Measurements from ENCODE around the gene PLCB1. TPM values are rescaled to one million over a fixed set of nuclear protein-coding genes. Genes with fewer than 3 reads are reported as not detected.

PLCB1 gene
- total and polyA plus RNA-seq, 7 experiments from 2014 or later, result 0.56 to 17.6 (median 2.3) TPM

DNA sequence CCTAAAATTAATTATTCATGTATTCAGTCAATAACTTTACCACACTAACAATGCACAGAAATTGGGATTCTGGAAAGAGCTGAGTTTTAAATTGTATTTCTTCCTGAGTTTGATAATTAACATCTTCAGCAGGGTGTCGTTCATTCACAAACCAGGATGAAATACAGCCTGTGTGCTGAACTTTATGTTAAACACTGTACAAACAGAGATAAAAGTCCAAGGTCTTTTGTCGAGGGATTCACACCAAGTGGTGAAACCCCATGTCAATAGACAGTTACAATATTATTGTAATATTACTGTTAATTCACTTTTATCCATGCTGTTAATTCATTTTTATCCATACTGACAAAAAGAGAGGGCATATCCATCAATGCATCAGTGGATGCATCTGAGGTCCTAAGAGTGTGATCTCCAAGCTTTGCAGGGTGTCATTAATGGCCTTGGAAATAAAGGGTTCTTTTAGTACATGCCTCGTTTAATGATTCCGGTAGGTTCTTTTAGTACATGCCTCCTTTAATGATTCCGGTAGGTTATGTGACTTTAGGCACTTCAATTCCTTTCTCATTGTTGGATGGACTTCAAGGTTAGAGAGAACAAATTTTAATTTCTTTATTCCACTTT is 234.3 kb downstream of the PLCB1 start:
- peaks cover 3 to 15% (median 5%) of the 10 kb centered on the region in 5 donors for H3K27me3 Mint-ChIP-seq
- H3K4me1 ChIP-seq (ENCODE audit: control insufficient read depth in 2 of 2, insufficient read depth in 2 of 2, low read length in 2 of 2), result no peaks in the 10 kb centered on the region
- H3K36me3 Mint-ChIP-seq, result peaks cover 0 to 3% (median 0%) of the 10 kb centered on the region in 5 donors
- POLR2A ChIA-PET, result no interaction called here
- H3K4me1 Mint-ChIP-seq, result peaks cover 0 to 11% (median 7%) of the 10 kb centered on the region in 7 donors
- no peak overlapping the region for H3K4me3 Mint-ChIP-seq
- CTCF ChIA-PET, result no interaction called here
- ATAC-seq (no peak), DNase-seq (no peak)
- H3K9me3 ChIP-seq (ENCODE audit: control insufficient read depth in 2 of 3, low read length in 3 of 3), result no peaks in the 10 kb centered on the region
- H3K9me3 Mint-ChIP-seq, result no peaks in the 10 kb centered on the region
- no peak overlapping the region for H3K27ac Mint-ChIP-seq
- H3K36me3 ChIP-seq (ENCODE audit: control insufficient read depth in 2 of 3, insufficient read depth in 3 of 3, low read length in 3 of 3), result no peaks in the 10 kb centered on the region
- intact Hi-C loops (cut with micrococcal nuclease), result no loop called here
- H3K27me3 ChIP-seq (ENCODE audit: control insufficient read depth in 2 of 2, insufficient read depth in 2 of 2, low read length in 2 of 2), result no peaks in the 10 kb centered on the region
- H3K4me3 ChIP-seq (ENCODE audit: low read length), result no peak overlapping the region
- no peak overlapping the region for H3K27ac ChIP-seq (ENCODE audit: low read depth, low read length)

DNA sequence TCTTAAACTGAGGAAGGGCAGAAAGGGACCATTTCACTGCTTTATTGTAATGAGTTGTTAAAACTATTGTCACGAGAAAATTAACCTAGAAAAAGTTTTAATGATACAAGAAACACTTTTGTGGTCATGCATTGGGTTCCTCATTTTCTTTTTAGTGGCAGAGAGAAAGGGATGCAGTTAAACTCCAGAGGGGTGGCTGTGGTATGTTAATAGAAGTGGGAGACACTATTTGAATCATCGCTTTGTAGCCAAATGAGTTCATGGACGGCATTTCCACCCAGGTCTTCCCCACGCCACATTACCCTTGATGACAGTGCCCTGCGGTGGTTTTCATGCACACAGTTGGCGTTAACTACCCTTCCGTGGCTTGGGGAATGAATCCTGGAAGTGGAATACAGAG is 235.6 kb downstream of the PLCB1 start:
- H3K9me3 ChIP-seq (ENCODE audit: control insufficient read depth in 2 of 3, low read length in 3 of 3), result no peaks in the 10 kb centered on the region
- no peaks in the 10 kb centered on the region for H3K4me1 ChIP-seq (ENCODE audit: control insufficient read depth in 2 of 2, insufficient read depth in 2 of 2, low read length in 2 of 2)
- ChIA-PET CTCF (no interaction called here), POLR2A (no interaction called here)
- peaks cover 3 to 15% (median 5%) of the 10 kb centered on the region in 5 donors for H3K27me3 Mint-ChIP-seq
- peaks cover 0 to 3% (median 0%) of the 10 kb centered on the region in 5 donors for H3K36me3 Mint-ChIP-seq
- H3K4me3 ChIP-seq (ENCODE audit: low read length), result no peak overlapping the region
- H3K36me3 ChIP-seq (ENCODE audit: control insufficient read depth in 2 of 3, insufficient read depth in 3 of 3, low read length in 3 of 3), result no peaks in the 10 kb centered on the region
- H3K9me3 Mint-ChIP-seq, result no peaks in the 10 kb centered on the region
- DNase-seq (no peak), ATAC-seq (no peak)
- H3K27ac ChIP-seq (ENCODE audit: low read depth, low read length), result no peak overlapping the region
- intact Hi-C loops (cut with micrococcal nuclease), result no loop called here
- no peak overlapping the region for H3K4me3 Mint-ChIP-seq
- H3K27me3 ChIP-seq (ENCODE audit: control insufficient read depth in 2 of 2, insufficient read depth in 2 of 2, low read length in 2 of 2), result no peaks in the 10 kb centered on the region
- peaks cover 0 to 11% (median 7%) of the 10 kb centered on the region in 7 donors for H3K4me1 Mint-ChIP-seq
- H3K27ac Mint-ChIP-seq, result no peak overlapping the region

DNA sequence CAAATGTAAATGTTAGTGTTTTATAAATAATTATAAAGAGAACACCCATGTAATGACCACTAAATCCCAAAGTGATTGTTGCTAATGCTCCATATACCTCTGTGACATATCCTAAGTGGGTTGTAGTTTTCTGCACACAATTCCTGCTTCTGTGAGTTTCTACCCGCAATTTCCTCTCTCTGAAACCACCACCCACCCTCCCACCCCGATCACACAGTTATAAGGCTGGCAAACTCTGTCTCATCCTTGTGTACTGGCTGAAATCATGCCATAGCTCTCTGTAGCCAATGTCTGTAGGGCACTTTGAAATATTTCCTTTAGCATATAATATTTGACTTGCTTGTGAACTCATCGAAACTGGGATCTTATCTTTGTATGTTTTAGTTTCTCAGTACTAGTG is 236.6 kb downstream of the PLCB1 start:
- peaks cover 0 to 15% (median 7%) of the 10 kb centered on the region in 7 donors for H3K4me1 Mint-ChIP-seq
- no peak overlapping the region for H3K4me3 Mint-ChIP-seq
- Histone ChIP-seq H3K27ac (ENCODE audit: low read depth, low read length) (no peak overlapping the region), H3K4me3 (ENCODE audit: low read length) (no peak overlapping the region), H3K36me3 (ENCODE audit: control insufficient read depth in 2 of 3, insufficient read depth in 3 of 3, low read length in 3 of 3) (no peaks in the 10 kb centered on the region), H3K9me3 (ENCODE audit: control insufficient read depth in 2 of 3, low read length in 3 of 3) (no peaks in the 10 kb centered on the region), H3K27me3 (ENCODE audit: control insufficient read depth in 2 of 2, insufficient read depth in 2 of 2, low read length in 2 of 2) (no peaks in the 10 kb centered on the region), H3K4me1 (ENCODE audit: control insufficient read depth in 2 of 2, insufficient read depth in 2 of 2, low read length in 2 of 2) (no peaks in the 10 kb centered on the region)
- DNase-seq, result no peak
- no peak overlapping the region for H3K27ac Mint-ChIP-seq
- no peaks in the 10 kb centered on the region for H3K9me3 Mint-ChIP-seq
- POLR2A ChIA-PET, result no interaction called here
- intact Hi-C loops (cut with micrococcal nuclease), result no loop called here
- CTCF ChIA-PET, result no interaction called here
- ATAC-seq, result no peak
- peaks cover 0 to 3% (median 0%) of the 10 kb centered on the region in 5 donors for H3K36me3 Mint-ChIP-seq
- peaks cover 3 to 15% (median 5%) of the 10 kb centered on the region in 5 donors for H3K27me3 Mint-ChIP-seq

DNA sequence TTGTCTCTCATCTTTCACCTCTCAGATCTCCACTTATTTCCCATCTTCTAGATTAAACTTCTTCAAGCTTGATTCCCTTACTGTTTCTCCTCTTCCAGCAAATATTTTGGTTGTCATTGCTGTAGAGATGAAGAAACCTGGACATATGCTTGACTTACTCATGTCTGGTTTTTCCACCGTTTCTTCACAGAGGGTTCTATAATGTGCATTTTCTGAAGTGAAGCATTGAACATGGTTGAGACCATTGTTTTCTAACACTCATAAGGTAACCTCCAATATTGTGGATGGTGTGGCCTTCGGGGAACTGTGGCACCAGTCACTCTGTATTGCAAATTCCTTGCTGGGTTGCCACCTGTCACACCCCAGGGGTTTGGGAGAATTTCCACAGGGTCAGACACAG is 237.2 kb downstream of the PLCB1 start:
- H3K4me3 ChIP-seq (ENCODE audit: low read length), result no peak overlapping the region
- Mint-ChIP-seq H3K4me1 (peaks cover 0 to 15% (median 7%) of the 10 kb centered on the region in 7 donors), H3K4me3 (no peak overlapping the region), H3K36me3 (peaks cover 0 to 3% (median 0%) of the 10 kb centered on the region in 5 donors), H3K27ac (no peak overlapping the region), H3K27me3 (peaks cover under 1 to 15% (median 5%) of the 10 kb centered on the region in 5 donors), H3K9me3 (no peaks in the 10 kb centered on the region)
- H3K27ac ChIP-seq (ENCODE audit: low read depth, low read length), result no peak overlapping the region
- intact Hi-C loops (cut with micrococcal nuclease), result no loop called here
- ATAC-seq (no peak), DNase-seq (no peak)
- no peaks in the 10 kb centered on the region for H3K27me3 ChIP-seq (ENCODE audit: control insufficient read depth in 2 of 2, insufficient read depth in 2 of 2, low read length in 2 of 2)
- no peaks in the 10 kb centered on the region for H3K4me1 ChIP-seq (ENCODE audit: control insufficient read depth in 2 of 2, insufficient read depth in 2 of 2, low read length in 2 of 2)
- POLR2A ChIA-PET, result no interaction called here
- H3K9me3 ChIP-seq (ENCODE audit: control insufficient read depth in 2 of 3, low read length in 3 of 3), result no peaks in the 10 kb centered on the region
- no peaks in the 10 kb centered on the region for H3K36me3 ChIP-seq (ENCODE audit: control insufficient read depth in 2 of 3, insufficient read depth in 3 of 3, low read length in 3 of 3)
- CTCF ChIA-PET, result no interaction called here

DNA sequence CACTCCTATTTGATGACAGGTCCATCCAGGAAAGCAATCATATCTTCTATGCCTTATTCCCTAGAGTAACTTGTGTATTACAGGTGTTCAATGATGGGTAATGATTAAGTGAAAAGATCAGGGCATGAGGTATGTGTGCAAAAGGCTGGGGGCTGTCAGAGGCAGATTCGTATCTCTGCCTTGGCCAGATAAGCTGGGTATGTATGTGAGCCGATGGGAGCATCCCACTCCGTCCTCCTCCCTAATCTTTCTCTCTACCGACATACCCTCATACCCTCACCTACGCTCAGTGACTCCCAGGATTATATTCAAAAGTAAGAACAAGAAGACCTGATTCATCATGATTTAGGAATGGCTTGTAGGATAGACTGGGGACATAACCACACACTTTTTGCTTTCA is 238.7 kb downstream of the PLCB1 start:
- Histone ChIP-seq H3K9me3 (ENCODE audit: control insufficient read depth in 2 of 3, low read length in 3 of 3) (no peaks in the 10 kb centered on the region), H3K36me3 (ENCODE audit: control insufficient read depth in 2 of 3, insufficient read depth in 3 of 3, low read length in 3 of 3) (no peaks in the 10 kb centered on the region), H3K27ac (ENCODE audit: low read depth, low read length) (no peak overlapping the region), H3K27me3 (ENCODE audit: control insufficient read depth in 2 of 2, insufficient read depth in 2 of 2, low read length in 2 of 2) (no peaks in the 10 kb centered on the region), H3K4me1 (ENCODE audit: control insufficient read depth in 2 of 2, insufficient read depth in 2 of 2, low read length in 2 of 2) (no peaks in the 10 kb centered on the region), H3K4me3 (ENCODE audit: low read length) (no peak overlapping the region)
- Mint-ChIP-seq H3K27ac (no peak overlapping the region), H3K4me3 (no peak overlapping the region), H3K36me3 (peaks cover 0 to 3% (median 0%) of the 10 kb centered on the region in 5 donors), H3K9me3 (no peaks in the 10 kb centered on the region), H3K4me1 (peaks cover 0 to 15% (median 7%) of the 10 kb centered on the region in 7 donors), H3K27me3 (peaks cover 0 to 15% (median 5%) of the 10 kb centered on the region in 5 donors)
- ChIA-PET CTCF (no interaction called here), POLR2A (no interaction called here)
- intact Hi-C loops (cut with micrococcal nuclease), result no loop called here
- DNase-seq, result no peak
- no peak for ATAC-seq

DNA sequence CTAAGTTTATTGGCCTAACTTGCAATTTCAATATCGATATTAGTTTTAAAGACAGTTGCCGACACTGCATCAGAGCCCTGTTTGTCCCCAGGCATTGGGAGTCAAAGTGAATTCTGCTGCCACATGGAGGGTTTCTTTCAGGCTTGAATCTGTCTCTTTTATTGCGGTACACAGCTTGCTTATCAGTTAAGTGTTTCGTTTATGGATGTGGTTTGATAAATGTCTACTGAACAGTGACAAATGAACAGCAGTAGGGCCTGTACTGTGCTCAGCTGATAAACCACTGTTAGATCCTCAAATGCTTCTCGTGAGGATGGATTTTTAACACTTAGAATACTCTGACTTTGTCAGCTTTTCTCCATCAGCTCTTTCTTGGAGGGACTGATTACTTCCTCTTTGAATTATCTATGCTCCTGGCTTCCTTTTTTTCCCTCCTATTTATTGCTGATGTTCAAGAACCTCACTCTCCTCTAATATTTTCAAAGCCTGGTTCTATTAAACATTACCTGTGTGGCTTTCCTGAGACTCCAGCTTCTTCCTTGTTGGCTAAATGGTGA is 240.8 kb downstream of the PLCB1 start:
- Histone ChIP-seq H3K27ac (ENCODE audit: low read depth, low read length) (no peak overlapping the region), H3K27me3 (ENCODE audit: control insufficient read depth in 2 of 2, insufficient read depth in 2 of 2, low read length in 2 of 2) (no peaks in the 10 kb centered on the region), H3K4me3 (ENCODE audit: low read length) (no peak overlapping the region), H3K36me3 (ENCODE audit: control insufficient read depth in 2 of 3, insufficient read depth in 3 of 3, low read length in 3 of 3) (no peaks in the 10 kb centered on the region), H3K4me1 (ENCODE audit: control insufficient read depth in 2 of 2, insufficient read depth in 2 of 2, low read length in 2 of 2) (no peaks in the 10 kb centered on the region), H3K9me3 (ENCODE audit: control insufficient read depth in 2 of 3, low read length in 3 of 3) (no peaks in the 10 kb centered on the region)
- Mint-ChIP-seq H3K9me3 (no peaks in the 10 kb centered on the region), H3K4me1 (peaks cover 0 to 14% (median 7%) of the 10 kb centered on the region in 7 donors), H3K27me3 (peaks cover 0 to 11% (median 1%) of the 10 kb centered on the region in 5 donors), H3K36me3 (peaks cover 0 to 3% (median 0%) of the 10 kb centered on the region in 5 donors), H3K4me3 (no peak overlapping the region), H3K27ac (no peak overlapping the region)
- no peak for ATAC-seq
- DNase-seq, result no peak
- POLR2A ChIA-PET, result no interaction called here
- CTCF ChIA-PET, result no interaction called here
- intact Hi-C loops (cut with micrococcal nuclease), result no loop called here

DNA sequence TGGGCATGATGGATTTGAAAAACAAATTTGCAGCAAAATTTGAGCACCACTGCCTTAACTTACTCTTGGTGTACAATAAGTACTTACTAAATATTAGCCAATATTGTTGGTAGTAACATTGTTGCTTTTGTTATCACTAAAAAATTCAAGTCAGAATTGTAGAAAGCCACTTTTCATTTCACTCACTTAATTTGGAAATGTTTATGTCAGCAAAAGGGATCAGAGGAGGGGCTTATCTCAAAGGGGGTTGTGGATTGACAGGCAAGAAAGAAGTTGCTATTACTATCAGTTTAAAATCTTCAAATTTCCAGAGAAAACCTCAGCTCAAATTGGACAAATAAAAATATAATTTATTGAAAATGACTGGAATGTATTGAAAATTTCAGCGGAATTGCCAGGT is 241.5 kb downstream of the PLCB1 start:
- no peak overlapping the region for H3K4me3 Mint-ChIP-seq
- no peaks in the 10 kb centered on the region for H3K9me3 Mint-ChIP-seq
- ChIA-PET CTCF (no interaction called here), POLR2A (no interaction called here)
- Histone ChIP-seq H3K36me3 (ENCODE audit: control insufficient read depth in 2 of 3, insufficient read depth in 3 of 3, low read length in 3 of 3) (no peaks in the 10 kb centered on the region), H3K4me1 (ENCODE audit: control insufficient read depth in 2 of 2, insufficient read depth in 2 of 2, low read length in 2 of 2) (no peaks in the 10 kb centered on the region), H3K27me3 (ENCODE audit: control insufficient read depth in 2 of 2, insufficient read depth in 2 of 2, low read length in 2 of 2) (no peaks in the 10 kb centered on the region), H3K9me3 (ENCODE audit: control insufficient read depth in 2 of 3, low read length in 3 of 3) (no peaks in the 10 kb centered on the region), H3K27ac (ENCODE audit: low read depth, low read length) (no peak overlapping the region), H3K4me3 (ENCODE audit: low read length) (no peak overlapping the region)
- H3K27ac Mint-ChIP-seq, result no peak overlapping the region
- H3K4me1 Mint-ChIP-seq, result peaks cover 0 to 14% (median 7%) of the 10 kb centered on the region in 7 donors
- H3K27me3 Mint-ChIP-seq, result peaks cover 0 to 11% (median 0%) of the 10 kb centered on the region in 5 donors
- H3K36me3 Mint-ChIP-seq, result peaks cover 0 to 3% (median 0%) of the 10 kb centered on the region in 5 donors
- intact Hi-C loops (cut with micrococcal nuclease), result no loop called here
- ATAC-seq, result no peak
- DNase-seq, result no peak
